HG03064 (cell line): ENCODE data around the gene ZC2HC1B.
"Not testable (repeated sequence)": the region's sequence is repeated elsewhere in the genome, so short reads cannot be mapped to it uniquely, and the experiment has no call there.

Source experiments
- ATAC-seq: cut with Tn5 transposase; IDR thresholded peaks from one replicate; pipeline ENCODE4 v1.9.1; 2021; ENCODE audit warnings: low read depth; ENCODE audit not compliant: unreplicated experiment

ZC2HC1B gene, protein sequence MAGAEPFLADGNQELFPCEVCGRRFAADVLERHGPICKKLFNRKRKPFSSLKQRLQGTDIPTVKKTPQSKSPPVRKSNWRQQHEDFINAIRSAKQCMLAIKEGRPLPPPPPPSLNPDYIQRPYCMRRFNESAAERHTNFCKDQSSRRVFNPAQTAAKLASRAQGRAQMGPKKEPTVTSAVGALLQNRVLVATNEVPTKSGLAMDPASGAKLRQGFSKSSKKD

GRCh38 chr6:143864234-143864633 lies at the start of gene ZC2HC1B:
Gene ZC2HC1B, plus strand, starts transcription at chr6:143864474. Its CDS starts 66 bp downstream, at chr6:143864540.
- no peak for ATAC-seq

DNA sequence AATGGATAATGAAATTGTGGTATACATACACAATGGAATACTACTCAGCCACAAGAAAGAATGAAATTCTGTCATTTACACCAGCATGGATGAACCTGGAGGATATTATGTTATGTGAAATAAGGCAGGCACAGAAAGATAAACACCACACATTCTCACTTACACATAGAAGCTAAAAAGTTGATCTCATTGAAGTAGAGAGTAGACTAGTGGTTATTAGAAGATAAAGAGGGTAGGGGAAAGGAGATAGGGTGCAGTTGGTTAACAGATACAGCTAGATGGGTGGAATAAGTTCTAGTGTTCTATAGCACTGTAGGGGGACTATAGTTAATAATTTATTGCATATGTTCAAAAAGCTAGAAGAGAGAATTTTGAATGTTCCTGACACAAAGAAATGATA lies 46.7 kb upstream of the ZC2HC1B start:
- ATAC-seq: no peak

- ATAC-seq: no peak
These were observed 42.9 kb upstream of the ZC2HC1B start for GRCh38 chr6:143821359-143821758.

GRCh38 chr6:143822584-143823024 lies 41.7 kb upstream of the ZC2HC1B start:
- ATAC-seq: no peak

DNA sequence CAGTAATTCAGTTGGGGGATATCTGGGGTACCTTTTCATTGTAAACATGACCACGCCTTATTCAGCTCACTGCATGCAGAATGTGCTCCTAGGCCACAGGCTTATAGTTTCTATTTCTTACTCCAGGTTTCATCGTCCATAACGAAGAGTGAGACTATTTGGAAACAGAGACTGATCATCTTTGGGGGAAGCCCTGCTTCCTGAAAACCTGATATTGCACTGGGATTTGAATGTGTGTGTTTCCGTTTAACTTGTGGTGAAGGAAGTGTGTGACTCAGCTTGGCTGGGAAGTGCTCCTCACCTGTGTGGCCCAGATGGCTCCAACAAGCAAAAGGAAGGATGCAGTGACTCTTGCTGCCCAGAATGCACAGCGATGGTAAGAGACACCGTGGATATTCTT lies 40.7 kb upstream of the ZC2HC1B start:
- no peak for ATAC-seq

- ATAC-seq: no peak
These were observed 35.7 kb upstream of the ZC2HC1B start for GRCh38 chr6:143828572-143828971.

DNA sequence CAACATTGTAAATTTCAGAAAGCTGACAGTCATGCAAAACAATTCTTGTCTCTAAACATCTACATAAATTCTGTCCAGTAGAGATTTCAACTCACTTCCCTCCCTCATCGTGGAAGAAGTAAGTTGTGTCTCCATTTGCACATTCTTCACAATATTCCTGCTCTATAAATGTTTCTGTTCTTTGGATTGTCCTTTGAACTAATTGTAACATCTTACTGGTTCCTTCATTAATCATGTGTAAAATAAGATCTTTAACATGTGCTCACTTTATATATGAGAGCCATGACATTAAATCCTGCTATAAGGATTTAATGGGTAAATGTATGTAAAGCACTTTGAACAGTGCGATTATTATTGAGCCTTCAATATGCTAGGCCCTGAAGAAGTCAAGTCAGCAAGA lies 28.1 kb upstream of the ZC2HC1B start:
- ATAC-seq: no peak

DNA sequence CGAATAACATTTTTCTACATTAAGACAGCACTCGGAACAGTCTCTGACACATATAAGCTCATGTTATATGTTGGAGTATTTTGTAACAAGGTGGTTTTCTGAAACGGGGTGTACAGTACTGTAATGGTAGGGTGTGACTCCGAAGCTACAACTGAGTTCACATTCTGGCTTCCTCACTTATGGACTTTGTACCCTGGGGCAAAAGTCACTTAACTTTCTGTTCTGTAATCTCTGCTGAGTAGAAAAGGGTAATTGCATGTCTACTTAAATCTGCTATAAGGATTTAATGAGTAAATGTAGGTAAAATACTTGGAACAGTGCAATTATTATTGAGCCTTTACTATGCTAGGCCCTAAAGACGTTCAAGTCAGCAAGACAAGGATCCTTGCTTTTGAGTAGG lies 25.9 kb upstream of the ZC2HC1B start:
- ATAC-seq: no peak

DNA sequence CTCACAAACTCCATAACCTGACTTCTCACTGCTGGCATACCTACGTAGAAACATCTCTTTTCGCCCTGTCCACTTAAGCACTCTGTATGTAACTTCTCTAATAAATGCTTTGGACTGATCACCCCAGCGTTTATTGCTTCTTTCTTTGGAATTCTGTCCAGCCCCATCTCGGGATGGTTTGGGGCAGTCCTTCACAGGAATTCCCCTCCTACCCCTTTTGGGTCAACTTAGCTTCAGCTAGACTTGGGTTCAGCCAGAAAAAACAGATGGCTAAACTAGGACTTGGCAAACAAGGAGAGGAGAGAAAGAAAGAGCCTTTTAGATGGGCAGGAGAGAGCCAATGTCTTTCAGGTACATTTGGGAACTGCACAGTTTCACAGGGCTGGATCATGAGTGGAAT lies 25.1 kb upstream of the ZC2HC1B start:
- ATAC-seq: no peak

- ATAC-seq: no peak
These were observed 23.5 kb upstream of the ZC2HC1B start for GRCh38 chr6:143840595-143841265.

DNA sequence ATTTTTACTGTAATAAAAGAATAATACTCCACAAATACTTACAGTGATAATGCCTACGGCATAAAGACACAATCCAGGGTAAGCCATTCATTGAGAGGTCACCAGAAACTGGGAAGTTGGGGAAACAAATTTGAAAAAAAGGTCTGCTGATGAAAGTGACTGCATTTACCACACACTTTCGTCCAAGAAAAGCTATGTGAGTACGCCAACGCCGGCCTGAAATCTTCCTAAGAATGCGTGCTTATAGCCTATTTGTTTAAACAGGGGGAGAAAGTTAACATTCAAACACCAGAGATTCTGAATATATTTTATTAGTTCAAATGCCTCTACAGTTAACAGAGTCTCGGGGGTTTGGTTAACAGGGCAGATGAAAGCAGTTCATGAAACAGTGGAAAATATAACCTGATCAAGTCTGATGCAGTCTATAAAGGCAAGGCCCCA lies 21.8 kb upstream of the ZC2HC1B start:
- ATAC-seq: no peak

DNA sequence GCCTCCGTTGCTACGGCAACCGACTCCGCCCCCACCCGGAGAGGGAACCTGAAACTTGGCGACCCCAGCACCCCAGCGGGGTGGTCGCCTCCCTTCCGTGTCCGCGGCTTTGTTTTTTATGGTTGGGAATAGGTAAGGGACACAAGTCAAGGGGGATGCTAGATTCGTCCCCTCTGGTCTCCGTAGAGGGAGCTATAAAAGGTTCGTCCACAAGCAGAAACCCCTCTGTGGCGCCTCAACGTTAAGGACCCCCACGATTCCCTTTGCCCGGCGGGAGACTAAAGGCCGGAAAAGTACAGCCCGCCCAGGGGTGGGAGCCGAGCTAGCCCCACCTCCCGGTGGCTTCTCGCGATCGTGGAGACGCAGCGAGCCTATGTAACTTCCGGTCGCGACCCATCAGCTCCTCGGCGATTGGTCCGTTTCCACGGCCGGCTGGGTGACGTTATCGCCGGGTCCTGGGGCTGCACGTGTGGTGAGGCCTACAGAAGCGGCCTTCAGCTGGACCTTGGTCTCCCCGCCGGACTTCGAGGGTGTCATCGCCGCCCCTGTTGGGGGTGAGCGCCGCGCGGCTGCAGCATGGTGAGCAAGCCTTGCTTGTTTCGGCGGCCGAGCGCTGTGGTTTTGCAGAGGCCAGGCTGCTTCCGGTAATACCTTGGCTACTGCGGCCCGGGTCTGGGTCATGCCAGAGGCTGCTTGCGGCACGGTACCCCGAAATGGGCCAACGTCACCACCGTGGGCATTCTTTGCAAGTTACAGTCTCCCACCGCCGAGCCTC lies 21.2 kb upstream of the ZC2HC1B start, which contains the start of gene LTV1:
TSS of gene LTV1 (plus strand) at position 437 of the 775 bp plus-strand sequence. CDS start at position 577, 140 bp downstream.
- peak; percentile 99 for ATAC-seq

DNA sequence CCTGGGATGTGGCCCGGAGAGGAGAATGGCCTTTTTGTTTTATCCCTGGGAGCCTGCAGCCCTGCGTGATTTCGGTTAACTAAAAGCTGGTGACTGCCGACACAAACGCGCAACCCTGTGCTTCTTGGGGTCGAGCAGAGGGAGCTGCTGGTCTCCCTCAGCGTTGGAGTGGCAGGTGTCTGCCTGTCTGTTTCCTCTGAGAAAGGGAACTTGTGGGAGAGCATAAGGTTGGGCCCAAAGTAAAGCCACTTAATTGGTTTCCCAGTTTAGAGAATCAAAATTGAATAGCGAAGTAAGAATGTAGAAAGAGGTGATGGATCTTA lies 20.6 kb upstream of the ZC2HC1B start:
- ATAC-seq: no peak

DNA sequence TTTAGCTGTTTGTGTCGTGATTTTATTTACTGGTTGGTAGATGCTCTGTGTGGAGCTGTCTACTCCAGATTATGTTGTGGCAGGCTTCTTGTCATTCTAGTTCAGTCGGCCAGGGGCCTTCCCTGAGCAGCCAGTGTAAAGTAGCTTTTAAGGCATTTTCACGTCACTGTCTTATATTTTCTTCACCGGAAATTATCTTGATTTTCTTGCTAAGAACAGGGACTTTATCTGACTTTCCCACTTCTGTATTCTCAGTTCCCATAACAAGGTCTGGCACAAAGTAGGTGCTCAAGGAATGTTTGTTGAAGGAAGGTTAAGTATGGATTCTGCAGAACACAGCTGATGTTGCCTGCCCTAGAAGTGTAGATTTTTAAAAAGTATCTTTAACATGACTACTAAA lies 20.3 kb upstream of the ZC2HC1B start:
- no peak for ATAC-seq

GRCh38 chr6:143845033-143845432 lies 19.2 kb upstream of the ZC2HC1B start:
- no peak for ATAC-seq

DNA sequence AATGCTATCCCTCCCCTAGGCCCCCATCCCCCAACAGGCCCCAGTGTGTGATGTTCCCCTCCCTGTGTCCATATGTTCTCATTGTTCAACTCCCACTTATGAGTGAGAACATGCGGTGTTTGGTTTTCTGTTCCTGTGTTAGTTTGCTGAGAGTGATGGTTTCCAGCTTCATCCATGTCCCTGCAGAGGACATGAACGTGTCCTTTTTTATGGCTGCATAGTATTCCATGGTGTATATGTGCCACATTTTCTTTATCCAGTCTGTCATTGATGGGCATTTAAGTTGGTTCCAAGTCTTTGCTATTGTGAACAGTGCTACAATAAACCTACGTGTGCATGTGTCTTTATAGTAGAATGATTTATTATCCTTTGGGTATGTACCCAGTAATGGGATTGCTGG lies 12.6 kb upstream of the ZC2HC1B start:
- ATAC-seq: not testable (repeated sequence)

- not testable (repeated sequence) for ATAC-seq
These were observed 9.2 kb upstream of the ZC2HC1B start for GRCh38 chr6:143855057-143855456.

- not testable (repeated sequence) for ATAC-seq
These were observed 7.5 kb upstream of the ZC2HC1B start for GRCh38 chr6:143856762-143857161.

DNA sequence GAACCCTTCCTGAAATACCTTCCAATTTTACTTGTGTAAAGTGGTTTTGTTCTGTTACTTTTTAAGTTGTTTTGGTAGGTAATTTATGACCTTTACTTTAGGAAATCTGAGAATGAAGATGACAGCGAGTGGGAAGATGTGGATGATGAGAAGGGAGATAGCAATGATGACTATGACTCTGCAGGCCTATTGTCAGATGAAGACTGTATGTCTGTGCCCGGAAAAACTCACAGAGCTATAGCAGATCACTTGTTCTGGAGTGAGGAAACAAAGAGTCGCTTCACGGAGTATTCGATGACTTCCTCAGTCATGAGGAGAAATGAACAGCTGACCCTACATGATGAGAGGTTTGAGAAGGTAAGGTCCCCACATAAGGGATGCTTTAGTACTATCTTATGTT lies 6.6 kb upstream of the ZC2HC1B start:
- ATAC-seq: no peak

- ATAC-seq: no peak
These were observed 4.2 kb upstream of the ZC2HC1B start for GRCh38 chr6:143859891-143860660.

DNA sequence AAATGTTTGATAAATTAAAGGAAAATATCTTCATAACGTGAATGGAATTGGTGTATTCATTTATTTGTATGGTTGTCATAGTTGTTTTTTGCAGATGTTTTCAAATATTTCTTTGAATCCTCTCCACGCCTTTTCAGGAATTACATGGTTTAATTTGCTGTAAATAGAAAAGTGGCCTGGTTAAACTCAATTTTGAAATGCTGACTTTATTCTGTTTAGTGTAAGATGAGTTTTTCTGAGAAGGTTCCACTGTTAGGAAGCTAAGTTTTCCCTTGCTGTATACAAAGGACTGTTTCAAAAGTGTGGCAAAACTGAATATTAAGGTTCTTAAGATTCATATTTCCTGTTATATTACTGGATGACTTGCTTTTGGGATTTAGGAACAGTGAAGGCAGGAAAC lies 503 bp upstream of the ZC2HC1B start:
- no peak for ATAC-seq
